GM19455 (cell line): ENCODE results near the gene BEND5.

Source experiments
- ATAC-seq: cut with Tn5 transposase; IDR thresholded peaks from one replicate; pipeline ENCODE4 v1.9.1; 2021; ENCODE audit not compliant: unreplicated experiment

BEND5 gene

GRCh38 chr1:48725341-48726046, 51.2 kb downstream of the BEND5 start:
- no peak for ATAC-seq

- no peak for ATAC-seq
Measured at GRCh38 chr1:48720929-48721328, 55.8 kb downstream of the BEND5 start.

- no peak for ATAC-seq
Measured at GRCh38 chr1:48718705-48719104, 58.0 kb downstream of the BEND5 start.

GRCh38 chr1:48718116-48718630, 58.5 kb downstream of the BEND5 start:
- no peak for ATAC-seq

- no peak for ATAC-seq
Measured at GRCh38 chr1:48717082-48717481, 59.6 kb downstream of the BEND5 start.

- no peak for ATAC-seq
Measured at GRCh38 chr1:48715921-48716320, 60.8 kb downstream of the BEND5 start.

- no peak for ATAC-seq
Measured at GRCh38 chr1:48710915-48711314, 65.8 kb downstream of the BEND5 start.

- ATAC-seq, result no peak
Measured at GRCh38 chr1:48710318-48710717, 66.4 kb downstream of the BEND5 start.

GRCh38 chr1:48704736-48705135, 72.0 kb downstream of the BEND5 start:
- ATAC-seq, result no peak

- no peak for ATAC-seq
Measured at GRCh38 chr1:48701445-48701844, 75.2 kb downstream of the BEND5 start.

GRCh38 chr1:48697066-48697707, 79.5 kb downstream of the BEND5 start:
- peak; percentile 83 for ATAC-seq

GRCh38 chr1:48695161-48695560, 81.5 kb downstream of the BEND5 start:
- no peak for ATAC-seq

- no peak for ATAC-seq
Measured at GRCh38 chr1:48693674-48694320, 82.9 kb downstream of the BEND5 start.

GRCh38 chr1:48693180-48693579, 83.5 kb downstream of the BEND5 start:
- no peak for ATAC-seq

GRCh38 chr1:48692235-48692634, 84.5 kb downstream of the BEND5 start:
- no peak for ATAC-seq

- no peak for ATAC-seq
Measured at GRCh38 chr1:48691429-48692001, 85.2 kb downstream of the BEND5 start.

GRCh38 chr1:48688102-48688760, 88.5 kb downstream of the BEND5 start:
- peak; percentile 53 for ATAC-seq

GRCh38 chr1:48687282-48688045, 89.2 kb downstream of the BEND5 start:
- ATAC-seq, result no peak

GRCh38 chr1:48686159-48686558, 90.5 kb downstream of the BEND5 start:
- ATAC-seq, result no peak

GRCh38 chr1:48684381-48684780, 92.3 kb downstream of the BEND5 start:
- no peak for ATAC-seq
